Skeletal muscle satellite cell (primary cell): Measurements from ENCODE around the gene RAD51B.
"Not testable (repeated sequence)": the region's sequence is repeated elsewhere in the genome, so short reads cannot be mapped to it uniquely, and the experiment has no call there.

Experiments
- H3K27me3 ChIP-seq: 2 replicates; pipeline ENCODE4 v1.7.0; 2013; ENCODE audit warnings: low read length; ENCODE audit not compliant: control insufficient read depth, insufficient read depth
- H3K36me3 ChIP-seq: 2 replicates; pipeline ENCODE4 v1.7.0; 2013; ENCODE audit warnings: mild to moderate bottlenecking, control low read depth, low read length; ENCODE audit not compliant: insufficient read depth
- H3K4me1 ChIP-seq: 2 replicates; pipeline ENCODE4 v1.7.0; 2013; ENCODE audit warnings: low read length; ENCODE audit not compliant: control insufficient read depth, insufficient read depth
- H3K4me2 ChIP-seq: 2 replicates; pipeline ENCODE4 v1.7.0; 2013; ENCODE audit warnings: mild to moderate bottlenecking, low read length
- H3K4me3 ChIP-seq: 2 replicates; pipeline ENCODE4 v1.7.0; 2013; ENCODE audit warnings: low read length
- H3K9ac ChIP-seq: 2 replicates; pipeline ENCODE4 v1.7.0; 2013; ENCODE audit warnings: mild to moderate bottlenecking, low read depth, low read length, moderate library complexity
- H3K9me3 ChIP-seq: replicated peaks from 2 replicates; pipeline ENCODE4 v1.7.0; 2013; ENCODE audit warnings: mild to moderate bottlenecking, control low read depth, low read length

RAD51B gene

GRCh38 chr14:67957946-67958345, 138.4 kb downstream of the RAD51B start:
- no peaks in the 10 kb centered on the region for H3K27me3 ChIP-seq
- H3K4me2 ChIP-seq = no peak overlapping the region
- no peak overlapping the region for H3K4me3 ChIP-seq
- no peaks in the 10 kb centered on the region for H3K9me3 ChIP-seq
- H3K9ac ChIP-seq = no peak overlapping the region
- H3K4me1 ChIP-seq = no peaks in the 10 kb centered on the region
- no peaks in the 10 kb centered on the region for H3K36me3 ChIP-seq

- H3K4me3 ChIP-seq = no peak overlapping the region
- no peaks in the 10 kb centered on the region for H3K27me3 ChIP-seq
- H3K9me3 ChIP-seq = no peaks in the 10 kb centered on the region
- H3K4me2 ChIP-seq = no peak overlapping the region
- H3K4me1 ChIP-seq = no peaks in the 10 kb centered on the region
- H3K9ac ChIP-seq = no peak overlapping the region
- H3K36me3 ChIP-seq = no peaks in the 10 kb centered on the region
Measured at GRCh38 chr14:67961676-67962075, 142.1 kb downstream of the RAD51B start.

DNA sequence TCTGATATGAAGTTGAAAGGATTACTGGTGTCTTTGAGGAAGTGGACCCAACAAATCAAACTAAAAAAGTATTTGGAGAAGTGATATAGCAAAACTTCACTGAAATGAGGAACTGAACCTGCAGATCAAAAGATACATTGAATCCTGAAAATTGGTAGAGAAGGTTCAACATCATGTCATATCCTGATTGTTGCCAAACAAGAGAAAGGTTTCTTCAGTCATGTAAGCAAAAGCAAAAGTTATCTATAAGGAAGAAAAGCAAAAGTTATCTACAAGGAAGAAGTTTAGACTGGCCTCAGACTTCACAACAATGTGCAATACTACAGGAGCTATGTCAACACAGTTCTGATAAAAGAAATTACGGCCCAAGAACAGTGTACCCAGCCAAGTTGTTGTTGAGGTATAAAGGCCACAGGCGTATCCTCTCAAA, 142.7 kb downstream of the RAD51B start:
- H3K36me3 ChIP-seq = no peaks in the 10 kb centered on the region
- no peak overlapping the region for H3K4me2 ChIP-seq
- H3K9me3 ChIP-seq = no peaks in the 10 kb centered on the region
- no peaks in the 10 kb centered on the region for H3K27me3 ChIP-seq
- H3K9ac ChIP-seq = no peak overlapping the region
- no peaks in the 10 kb centered on the region for H3K4me1 ChIP-seq
- no peak overlapping the region for H3K4me3 ChIP-seq

DNA sequence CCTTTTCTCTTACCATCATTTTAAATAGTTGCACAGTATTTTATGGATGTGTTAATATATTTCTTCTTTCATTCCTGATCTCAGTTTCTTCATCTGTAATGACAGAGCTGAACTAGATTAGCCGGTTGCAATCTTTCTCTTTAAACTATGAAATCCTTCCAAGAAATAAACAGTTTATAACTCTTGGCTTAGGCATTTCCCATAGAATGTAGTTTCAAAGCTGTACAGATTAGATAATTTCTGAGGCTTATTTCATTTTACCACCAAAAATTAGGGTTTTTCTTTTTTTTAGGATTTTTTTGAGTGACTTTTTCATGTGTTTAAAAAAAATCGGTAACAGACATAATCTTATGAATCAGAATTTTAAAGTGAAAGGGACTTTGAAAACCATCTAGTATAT, 144.0 kb downstream of the RAD51B start:
- H3K4me3 ChIP-seq = no peak overlapping the region
- H3K4me2 ChIP-seq = no peak overlapping the region
- no peaks in the 10 kb centered on the region for H3K9me3 ChIP-seq
- H3K9ac ChIP-seq = no peak overlapping the region
- H3K36me3 ChIP-seq = no peaks in the 10 kb centered on the region
- no peaks in the 10 kb centered on the region for H3K27me3 ChIP-seq
- no peaks in the 10 kb centered on the region for H3K4me1 ChIP-seq

GRCh38 chr14:67963960-67964812, 144.6 kb downstream of the RAD51B start:
- Histone ChIP-seq H3K4me3 (no peak overlapping the region), H3K4me2 (peak overlapping the region; percentile 34), H3K9ac (no peak overlapping the region), H3K27me3 (no peaks in the 10 kb centered on the region), H3K36me3 (no peaks in the 10 kb centered on the region), H3K9me3 (no peaks in the 10 kb centered on the region), H3K4me1 (no peaks in the 10 kb centered on the region)

DNA sequence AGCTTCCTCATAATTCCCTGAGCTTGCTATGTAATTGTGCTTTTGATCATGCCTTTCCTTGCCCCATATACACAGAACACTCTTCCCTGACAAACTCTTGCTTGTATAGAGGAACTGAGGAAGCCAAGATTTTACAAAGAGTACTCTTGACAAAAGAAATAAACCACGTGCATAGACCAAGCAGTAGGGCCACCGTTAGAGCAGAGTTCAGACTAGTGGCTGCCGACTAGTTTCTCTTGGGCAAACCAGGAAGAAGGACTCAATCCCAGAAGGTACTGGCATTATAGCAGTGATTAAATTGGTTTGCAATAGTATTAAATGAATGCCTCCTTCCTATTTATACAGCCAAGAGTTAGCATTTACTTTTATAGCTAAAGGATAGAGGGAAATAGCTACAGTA, 146.1 kb downstream of the RAD51B start:
- no peaks in the 10 kb centered on the region for H3K4me1 ChIP-seq
- H3K27me3 ChIP-seq = no peaks in the 10 kb centered on the region
- H3K9me3 ChIP-seq = no peaks in the 10 kb centered on the region
- H3K4me2 ChIP-seq = no peak overlapping the region
- no peak overlapping the region for H3K4me3 ChIP-seq
- H3K9ac ChIP-seq = no peak overlapping the region
- H3K36me3 ChIP-seq = no peaks in the 10 kb centered on the region

DNA sequence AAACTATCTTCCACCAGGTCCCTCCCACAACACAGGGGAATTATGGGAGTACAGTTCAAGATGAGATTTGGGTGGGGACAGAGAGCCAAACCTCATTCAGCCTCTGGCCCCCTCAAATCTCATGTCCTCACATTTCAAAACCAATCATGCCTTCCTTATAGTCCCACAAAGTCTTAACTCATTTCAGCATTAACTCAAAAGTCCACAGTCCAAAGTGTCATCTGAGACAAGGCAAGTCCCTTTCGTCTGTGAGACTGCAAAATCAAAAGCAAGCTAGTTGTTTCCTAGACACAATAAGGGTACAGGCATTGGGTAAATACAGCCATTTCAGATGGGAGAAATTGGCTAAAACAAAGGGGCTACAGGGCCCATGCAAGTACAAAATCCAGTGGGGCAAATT, 147.6 kb downstream of the RAD51B start:
- Histone ChIP-seq H3K4me2 (no peak overlapping the region), H3K9me3 (no peaks in the 10 kb centered on the region), H3K27me3 (no peaks in the 10 kb centered on the region), H3K4me1 (no peaks in the 10 kb centered on the region), H3K36me3 (no peaks in the 10 kb centered on the region), H3K9ac (no peak overlapping the region), H3K4me3 (no peak overlapping the region)

DNA sequence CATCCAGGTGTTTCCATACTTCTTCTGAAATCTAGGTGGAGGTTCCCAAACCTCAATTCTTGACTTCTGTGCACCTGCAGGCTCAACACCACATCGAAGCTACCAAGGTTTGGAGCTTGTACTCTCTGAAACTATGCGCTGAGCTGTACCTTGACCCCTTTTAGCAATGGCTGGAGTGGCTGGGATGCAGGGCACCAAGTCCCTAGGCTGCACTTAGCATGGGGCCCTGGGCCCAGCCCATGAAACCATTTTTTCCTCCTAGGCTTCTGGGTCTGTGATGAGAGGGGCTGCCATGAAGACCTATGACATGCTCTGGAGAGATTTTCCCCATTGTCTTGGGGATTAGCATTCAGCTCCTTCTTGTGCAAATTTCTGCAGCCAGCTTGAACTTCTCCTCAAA, 148.4 kb downstream of the RAD51B start:
- not testable (repeated sequence) for H3K9ac ChIP-seq, H3K36me3 ChIP-seq, H3K27me3 ChIP-seq, H3K4me2 ChIP-seq, H3K9me3 ChIP-seq, H3K4me1 ChIP-seq, H3K4me3 ChIP-seq

- Histone ChIP-seq H3K9me3 (no peaks in the 10 kb centered on the region), H3K4me1 (no peaks in the 10 kb centered on the region), H3K4me2 (no peak overlapping the region), H3K27me3 (no peaks in the 10 kb centered on the region), H3K36me3 (no peaks in the 10 kb centered on the region), H3K4me3 (no peak overlapping the region), H3K9ac (no peak overlapping the region)
Measured at GRCh38 chr14:67970923-67971322, 151.3 kb downstream of the RAD51B start.

GRCh38 chr14:67971627-67972625, 152.3 kb downstream of the RAD51B start:
- H3K36me3 ChIP-seq = no peaks in the 10 kb centered on the region
- no peak overlapping the region for H3K9ac ChIP-seq
- H3K4me2 ChIP-seq = no peak overlapping the region
- no peak overlapping the region for H3K4me3 ChIP-seq
- H3K9me3 ChIP-seq = no peaks in the 10 kb centered on the region
- no peaks in the 10 kb centered on the region for H3K27me3 ChIP-seq
- no peaks in the 10 kb centered on the region for H3K4me1 ChIP-seq

GRCh38 chr14:67973436-67973835, 153.9 kb downstream of the RAD51B start:
- Histone ChIP-seq H3K4me1 (no peaks in the 10 kb centered on the region), H3K27me3 (no peaks in the 10 kb centered on the region), H3K4me3 (no peak overlapping the region), H3K9me3 (no peaks in the 10 kb centered on the region), H3K36me3 (no peaks in the 10 kb centered on the region), H3K4me2 (no peak overlapping the region), H3K9ac (no peak overlapping the region)
